Progenitor cell of endocrine pancreas (in vitro differentiated cells): ENCODE results near the gene EDNRA. TPM values are rescaled to one million over a fixed set of nuclear protein-coding genes. Genes with fewer than 3 reads are reported as not detected.
A peak's percentile ranks its signal among the peaks of the same experiment; 100 is the strongest.

ENCODE experiments used
- DNase-seq: peaks from one replicate; pipeline ENCODE4 v3.0.0; 2021; ENCODE audit warnings: low spot score; ENCODE audit not compliant: unreplicated experiment
- H3K27ac Mint-ChIP-seq: 2 replicates; pipeline ENCODE4 v1.8.0; 2021; ENCODE audit warnings: mild to moderate bottlenecking, moderate library complexity, mixed read lengths
- H3K27me3 Mint-ChIP-seq: 2 replicates; pipeline ENCODE4 v1.8.0; 2021; ENCODE audit warnings: mixed read lengths
- H3K36me3 Mint-ChIP-seq: 2 replicates; pipeline ENCODE4 v1.8.0; 2022; ENCODE audit warnings: mixed read lengths; ENCODE audit not compliant: insufficient read depth
- H3K4me1 Mint-ChIP-seq: 2 replicates; pipeline ENCODE4 v1.8.0; 2021; ENCODE audit warnings: low read depth, mixed read lengths
- H3K4me3 Mint-ChIP-seq: 2 replicates; pipeline ENCODE4 v1.8.0; 2021; ENCODE audit warnings: low read depth, mild to moderate bottlenecking, moderate library complexity, mixed read lengths
- H3K9me3 Mint-ChIP-seq: 2 replicates; pipeline ENCODE4 v1.8.0; 2021; ENCODE audit warnings: low read depth, mixed read lengths
- total RNA-seq: library from RNA; stranded (reverse); gene quantifications from 2 replicates; pipeline ENCODE4 v1.2.1, GENCODE V29; 2021
- TF ChIP-seq, protein P1 (sequence below): fragments of 200-600 bp; sonication (generic); IDR thresholded peaks from one replicate; pipeline ENCODE4 v1.5.0; 2021; ENCODE audit warnings: antibody characterized with exemption, mild to moderate bottlenecking; ENCODE audit not compliant: unreplicated experiment

EDNRA gene
- total RNA-seq, 1 donor from 2014 or later, result 12.2 TPM

DNA sequence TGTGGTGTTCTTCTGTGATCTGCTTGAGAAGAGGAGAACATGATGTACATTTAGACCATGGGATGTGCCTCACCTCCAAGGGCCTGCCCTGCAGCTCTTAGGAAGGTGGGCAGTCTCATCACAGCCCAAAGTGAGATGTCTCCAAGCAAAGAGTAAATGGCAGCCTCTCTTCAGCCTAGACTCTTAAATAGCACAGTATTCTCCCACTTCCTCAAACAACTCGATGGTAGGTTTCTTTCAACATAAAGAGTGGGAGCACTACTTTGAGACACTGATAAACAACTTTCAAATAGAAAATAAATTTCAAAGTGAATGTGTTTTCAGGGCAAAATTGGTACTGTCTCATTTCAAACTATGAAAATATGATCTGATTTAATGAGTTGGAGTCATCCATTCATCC, 35.2 kb downstream of the EDNRA start:
- Mint-ChIP-seq H3K4me1 (no peaks in the 10 kb centered on the region), H3K9me3 (no peaks in the 10 kb centered on the region), H3K27ac (no peak overlapping the region), H3K27me3 (no peaks in the 10 kb centered on the region), H3K36me3 (peaks cover 1% of the 10 kb centered on the region), H3K4me3 (no peak overlapping the region)
- TF ChIP-seq, protein P1, sequence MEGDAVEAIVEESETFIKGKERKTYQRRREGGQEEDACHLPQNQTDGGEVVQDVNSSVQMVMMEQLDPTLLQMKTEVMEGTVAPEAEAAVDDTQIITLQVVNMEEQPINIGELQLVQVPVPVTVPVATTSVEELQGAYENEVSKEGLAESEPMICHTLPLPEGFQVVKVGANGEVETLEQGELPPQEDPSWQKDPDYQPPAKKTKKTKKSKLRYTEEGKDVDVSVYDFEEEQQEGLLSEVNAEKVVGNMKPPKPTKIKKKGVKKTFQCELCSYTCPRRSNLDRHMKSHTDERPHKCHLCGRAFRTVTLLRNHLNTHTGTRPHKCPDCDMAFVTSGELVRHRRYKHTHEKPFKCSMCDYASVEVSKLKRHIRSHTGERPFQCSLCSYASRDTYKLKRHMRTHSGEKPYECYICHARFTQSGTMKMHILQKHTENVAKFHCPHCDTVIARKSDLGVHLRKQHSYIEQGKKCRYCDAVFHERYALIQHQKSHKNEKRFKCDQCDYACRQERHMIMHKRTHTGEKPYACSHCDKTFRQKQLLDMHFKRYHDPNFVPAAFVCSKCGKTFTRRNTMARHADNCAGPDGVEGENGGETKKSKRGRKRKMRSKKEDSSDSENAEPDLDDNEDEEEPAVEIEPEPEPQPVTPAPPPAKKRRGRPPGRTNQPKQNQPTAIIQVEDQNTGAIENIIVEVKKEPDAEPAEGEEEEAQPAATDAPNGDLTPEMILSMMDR, result no peak
- no peak for DNase-seq

- TF ChIP-seq, protein P1, result no peak
- H3K4me3 Mint-ChIP-seq, result no peak overlapping the region
- no peaks in the 10 kb centered on the region for H3K4me1 Mint-ChIP-seq
- H3K27ac Mint-ChIP-seq, result peak overlapping the region; percentile 56
- DNase-seq, result no peak
- no peaks in the 10 kb centered on the region for H3K27me3 Mint-ChIP-seq
- peaks cover 4% of the 10 kb centered on the region for H3K36me3 Mint-ChIP-seq
- H3K9me3 Mint-ChIP-seq, result no peaks in the 10 kb centered on the region
Observed at GRCh38 chr4:147518086-147518485, 37.2 kb downstream of the EDNRA start.

- TF ChIP-seq, protein P1, result peak; percentile 87
- Mint-ChIP-seq H3K36me3 (peaks cover 5% of the 10 kb centered on the region), H3K27me3 (no peaks in the 10 kb centered on the region), H3K9me3 (no peaks in the 10 kb centered on the region), H3K4me1 (no peaks in the 10 kb centered on the region), H3K4me3 (no peak overlapping the region), H3K27ac (no peak overlapping the region)
- peak; percentile 13 for DNase-seq
Observed at GRCh38 chr4:147518846-147519767, 38.2 kb downstream of the EDNRA start.

DNA sequence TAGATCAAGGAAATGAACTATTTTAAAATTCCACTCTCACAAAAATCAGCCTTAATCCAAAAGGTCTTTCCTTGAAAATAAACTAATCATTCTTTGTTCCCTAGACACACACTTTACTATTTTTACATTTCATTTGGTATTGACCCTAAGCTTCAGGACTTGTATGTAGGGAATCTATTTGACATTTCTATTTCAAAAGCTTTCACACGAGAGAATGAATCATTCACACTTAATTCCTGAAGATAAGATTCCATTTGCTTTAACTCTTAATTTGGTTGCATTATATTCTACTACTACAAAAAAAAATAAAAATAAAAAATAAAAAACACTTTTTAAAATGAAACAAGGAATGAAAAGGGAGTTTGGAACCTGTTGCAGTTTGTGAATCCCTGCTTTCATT, 43.7 kb downstream of the EDNRA start:
- H3K9me3 Mint-ChIP-seq, result no peaks in the 10 kb centered on the region
- no peak for DNase-seq
- peaks cover 7% of the 10 kb centered on the region for H3K36me3 Mint-ChIP-seq
- H3K4me1 Mint-ChIP-seq, result peaks cover 3% of the 10 kb centered on the region
- no peaks in the 10 kb centered on the region for H3K27me3 Mint-ChIP-seq
- no peak overlapping the region for H3K4me3 Mint-ChIP-seq
- TF ChIP-seq, protein P1, result no peak
- H3K27ac Mint-ChIP-seq, result no peak overlapping the region

DNA sequence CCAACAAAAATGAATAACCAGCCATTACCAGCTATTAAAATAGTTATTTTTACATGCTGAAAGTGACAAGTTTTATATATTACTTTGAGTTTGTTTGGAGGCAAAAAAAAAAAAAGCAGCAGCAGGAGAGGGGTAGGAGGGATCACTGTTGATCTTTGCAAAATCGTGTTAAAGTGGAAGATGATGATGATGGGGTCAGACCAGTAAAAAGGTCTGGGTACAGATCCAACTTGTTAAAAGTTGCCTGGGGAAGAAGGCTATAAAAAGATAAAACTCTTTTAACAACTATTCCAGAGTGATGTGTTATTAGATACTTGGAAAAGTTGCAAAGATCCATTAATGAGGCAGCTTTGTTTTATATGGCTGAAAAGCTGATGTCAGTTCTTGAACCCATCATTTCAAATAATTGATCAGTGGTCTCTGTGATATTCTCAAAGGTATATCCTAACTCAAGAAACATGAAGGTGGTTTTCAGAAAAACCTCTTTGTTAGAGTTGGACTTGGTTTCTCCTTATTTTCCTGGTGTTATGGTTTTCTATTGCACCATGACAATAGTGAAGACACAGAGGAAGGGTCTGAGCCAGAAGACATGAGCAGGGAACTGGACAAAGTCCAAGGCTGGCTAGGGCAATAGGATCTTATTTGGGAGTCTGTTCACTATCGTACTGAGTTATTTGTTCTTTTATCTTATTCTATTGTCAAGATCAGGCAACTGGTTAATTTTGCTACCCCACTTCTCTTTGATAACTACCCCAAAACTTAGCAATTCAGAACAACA, 44.8 kb downstream of the EDNRA start:
- Mint-ChIP-seq H3K27ac (no peak overlapping the region), H3K4me3 (no peak overlapping the region), H3K36me3 (peaks cover 7% of the 10 kb centered on the region), H3K27me3 (no peaks in the 10 kb centered on the region), H3K9me3 (no peaks in the 10 kb centered on the region), H3K4me1 (peaks cover 3% of the 10 kb centered on the region)
- no peak for DNase-seq
- TF ChIP-seq, protein P1, result no peak
